Uterus (tissue), 2 donors: ENCODE measurements around the gene VBP1.

ENCODE experiments used
- POLR2A ChIP-seq, 2 donors: fragments of 450-650 bp; IDR thresholded peaks; one replicate each; pipeline ENCODE4 v1.6.1; 2016; ENCODE audit warnings: antibody characterized with exemption in 2 of 2, mild to moderate bottlenecking in 1 of 2, moderate library complexity in 1 of 2
- TF ChIP-seq, protein P1 (sequence below), 4 experiments: fragments of 200-600 bp in 2 of 4; fragments of 450-650 bp in 2 of 4; sonication (generic) in 2 of 4; IDR thresholded peaks; one replicate each; pipeline ENCODE4 v1.5.1; 2016 to 2019; ENCODE audit warnings: antibody characterized with exemption in 4 of 4, mild to moderate bottlenecking in 2 of 4, moderate library complexity in 1 of 4

DNA sequence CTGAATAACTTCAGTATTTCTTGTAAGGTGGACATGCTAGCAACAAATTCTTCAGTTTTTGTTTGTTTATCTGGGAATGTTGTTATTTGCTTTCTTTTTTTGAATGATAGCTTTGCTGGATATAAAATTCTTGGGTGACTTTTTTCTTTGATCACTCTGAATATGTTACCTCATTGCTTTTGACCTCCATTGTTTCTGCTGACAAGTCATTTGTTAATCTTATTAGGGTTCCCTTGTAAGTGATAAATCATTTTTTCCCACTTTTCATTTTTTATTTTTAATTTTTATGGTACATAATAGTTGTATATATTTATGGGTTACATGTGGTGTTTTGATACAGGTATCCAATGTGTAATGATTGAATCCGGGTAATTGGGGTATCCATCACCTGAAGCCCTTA is 54.7 kb downstream of the VBP1 start:
- TF ChIP-seq, protein P1, sequence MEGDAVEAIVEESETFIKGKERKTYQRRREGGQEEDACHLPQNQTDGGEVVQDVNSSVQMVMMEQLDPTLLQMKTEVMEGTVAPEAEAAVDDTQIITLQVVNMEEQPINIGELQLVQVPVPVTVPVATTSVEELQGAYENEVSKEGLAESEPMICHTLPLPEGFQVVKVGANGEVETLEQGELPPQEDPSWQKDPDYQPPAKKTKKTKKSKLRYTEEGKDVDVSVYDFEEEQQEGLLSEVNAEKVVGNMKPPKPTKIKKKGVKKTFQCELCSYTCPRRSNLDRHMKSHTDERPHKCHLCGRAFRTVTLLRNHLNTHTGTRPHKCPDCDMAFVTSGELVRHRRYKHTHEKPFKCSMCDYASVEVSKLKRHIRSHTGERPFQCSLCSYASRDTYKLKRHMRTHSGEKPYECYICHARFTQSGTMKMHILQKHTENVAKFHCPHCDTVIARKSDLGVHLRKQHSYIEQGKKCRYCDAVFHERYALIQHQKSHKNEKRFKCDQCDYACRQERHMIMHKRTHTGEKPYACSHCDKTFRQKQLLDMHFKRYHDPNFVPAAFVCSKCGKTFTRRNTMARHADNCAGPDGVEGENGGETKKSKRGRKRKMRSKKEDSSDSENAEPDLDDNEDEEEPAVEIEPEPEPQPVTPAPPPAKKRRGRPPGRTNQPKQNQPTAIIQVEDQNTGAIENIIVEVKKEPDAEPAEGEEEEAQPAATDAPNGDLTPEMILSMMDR (IDR thresholded peaks at IDR 0.05) = no peak
- no peak for TF ChIP-seq POLR2A (IDR thresholded peaks at IDR 0.05)
